Choroid plexus epithelial cell (primary cell): ENCODE measurements around the gene CPXM1.

Experiments
- DNase-seq: peaks from one replicate; pipeline ENCODE4 v3.0.0-alpha.2; 2010; ENCODE audit warnings: low read depth
- H3K4me3 ChIP-seq: 2 replicates; pipeline ENCODE4 v1.5.1; 2011; ENCODE audit warnings: low read depth, mild to moderate bottlenecking, control low read depth, low read length, moderate library complexity
- TF ChIP-seq, protein P1 (sequence below): conservative IDR thresholded peaks from 2 replicates; pipeline ENCODE4 v1.5.1; 2011; ENCODE audit warnings: low read depth, mild to moderate bottlenecking, control low read depth, inconsistent platforms, low read length, moderate library complexity

Gene CPXM1

DNA sequence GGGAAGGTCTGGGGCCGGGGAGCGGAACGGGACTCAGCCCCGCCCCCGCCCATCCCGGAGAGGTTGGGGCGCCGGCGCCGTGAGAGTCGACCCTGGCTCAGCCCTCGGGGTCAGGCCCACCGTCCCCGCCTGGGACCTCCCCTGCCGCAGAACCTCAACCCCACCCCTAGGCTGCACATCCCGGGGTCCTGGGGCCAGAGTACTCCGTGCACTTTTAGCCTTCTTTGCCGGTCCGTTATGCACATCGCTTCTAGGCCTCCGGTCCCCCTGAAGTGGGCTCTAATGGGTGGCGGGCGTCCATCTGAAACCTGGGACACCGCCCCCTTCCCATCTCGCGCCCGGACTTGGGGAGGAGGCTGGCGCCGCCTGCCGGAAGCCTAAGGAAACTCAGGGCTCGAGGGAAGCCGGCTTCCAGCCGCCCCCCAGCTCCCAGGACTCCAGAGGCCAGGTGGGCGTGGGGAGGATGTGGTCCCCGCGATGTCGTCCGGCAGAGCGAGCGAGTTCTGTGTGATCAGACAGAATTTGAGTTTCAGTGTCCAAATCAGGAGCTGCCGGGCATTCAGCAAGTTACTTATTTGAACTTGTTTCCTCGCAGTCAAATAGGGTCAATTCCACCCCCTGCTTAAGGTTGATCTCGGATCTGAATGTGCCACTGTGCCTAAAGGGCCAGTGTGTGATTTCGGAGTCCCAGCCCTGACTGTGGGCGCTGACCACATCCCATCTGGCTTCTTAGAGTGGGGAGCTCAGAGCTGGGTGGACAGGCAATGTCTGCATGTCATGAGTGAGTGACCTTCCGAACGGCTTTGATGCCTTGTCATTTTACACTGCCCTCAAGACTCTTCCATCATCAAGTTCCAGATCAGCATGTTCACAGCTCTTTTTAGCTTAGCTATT, 47.6 kb downstream of the CPXM1 start:
- peak; percentile 53 for DNase-seq
- peak overlapping the region; percentile 45 for H3K4me3 ChIP-seq
- TF ChIP-seq, protein P1, sequence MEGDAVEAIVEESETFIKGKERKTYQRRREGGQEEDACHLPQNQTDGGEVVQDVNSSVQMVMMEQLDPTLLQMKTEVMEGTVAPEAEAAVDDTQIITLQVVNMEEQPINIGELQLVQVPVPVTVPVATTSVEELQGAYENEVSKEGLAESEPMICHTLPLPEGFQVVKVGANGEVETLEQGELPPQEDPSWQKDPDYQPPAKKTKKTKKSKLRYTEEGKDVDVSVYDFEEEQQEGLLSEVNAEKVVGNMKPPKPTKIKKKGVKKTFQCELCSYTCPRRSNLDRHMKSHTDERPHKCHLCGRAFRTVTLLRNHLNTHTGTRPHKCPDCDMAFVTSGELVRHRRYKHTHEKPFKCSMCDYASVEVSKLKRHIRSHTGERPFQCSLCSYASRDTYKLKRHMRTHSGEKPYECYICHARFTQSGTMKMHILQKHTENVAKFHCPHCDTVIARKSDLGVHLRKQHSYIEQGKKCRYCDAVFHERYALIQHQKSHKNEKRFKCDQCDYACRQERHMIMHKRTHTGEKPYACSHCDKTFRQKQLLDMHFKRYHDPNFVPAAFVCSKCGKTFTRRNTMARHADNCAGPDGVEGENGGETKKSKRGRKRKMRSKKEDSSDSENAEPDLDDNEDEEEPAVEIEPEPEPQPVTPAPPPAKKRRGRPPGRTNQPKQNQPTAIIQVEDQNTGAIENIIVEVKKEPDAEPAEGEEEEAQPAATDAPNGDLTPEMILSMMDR, result peak; percentile 80

DNA sequence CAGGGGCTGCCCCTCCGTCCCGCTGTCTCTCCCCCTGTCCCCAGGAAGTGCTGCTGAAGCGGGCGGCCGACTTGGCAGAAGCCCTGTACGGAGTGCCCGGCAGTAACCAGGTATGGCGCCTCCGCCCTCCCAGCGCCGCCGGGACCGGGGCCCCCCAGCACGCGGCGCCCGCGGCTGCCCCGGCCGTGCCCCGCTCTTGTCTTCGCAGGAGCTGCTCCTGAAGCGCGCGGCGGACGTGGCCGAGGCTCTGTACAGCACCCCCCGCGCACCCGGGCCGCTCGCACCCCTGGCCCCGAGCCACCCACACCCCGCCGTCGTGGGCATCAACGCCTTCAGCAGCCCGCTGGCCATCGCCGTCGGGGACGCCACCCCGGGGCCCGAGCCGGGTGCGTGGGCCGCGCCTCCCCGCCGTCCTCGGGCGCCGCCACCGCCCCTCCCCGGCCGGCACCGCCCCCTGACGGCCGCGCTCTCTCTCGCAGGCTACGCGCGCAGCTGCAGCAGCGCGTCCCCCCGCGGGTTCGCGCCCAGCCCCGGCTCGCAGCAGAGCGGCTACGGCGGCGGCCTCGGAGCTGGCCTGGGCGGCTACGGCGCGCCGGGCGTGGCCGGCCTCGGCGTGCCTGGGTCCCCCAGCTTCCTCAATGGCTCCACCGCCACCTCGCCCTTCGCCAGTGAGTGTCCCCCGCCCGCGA, 48.4 kb downstream of the CPXM1 start:
- peak overlapping the region; percentile 45 for H3K4me3 ChIP-seq
- no peak for DNase-seq
- TF ChIP-seq, protein P1, result no peak

DNA sequence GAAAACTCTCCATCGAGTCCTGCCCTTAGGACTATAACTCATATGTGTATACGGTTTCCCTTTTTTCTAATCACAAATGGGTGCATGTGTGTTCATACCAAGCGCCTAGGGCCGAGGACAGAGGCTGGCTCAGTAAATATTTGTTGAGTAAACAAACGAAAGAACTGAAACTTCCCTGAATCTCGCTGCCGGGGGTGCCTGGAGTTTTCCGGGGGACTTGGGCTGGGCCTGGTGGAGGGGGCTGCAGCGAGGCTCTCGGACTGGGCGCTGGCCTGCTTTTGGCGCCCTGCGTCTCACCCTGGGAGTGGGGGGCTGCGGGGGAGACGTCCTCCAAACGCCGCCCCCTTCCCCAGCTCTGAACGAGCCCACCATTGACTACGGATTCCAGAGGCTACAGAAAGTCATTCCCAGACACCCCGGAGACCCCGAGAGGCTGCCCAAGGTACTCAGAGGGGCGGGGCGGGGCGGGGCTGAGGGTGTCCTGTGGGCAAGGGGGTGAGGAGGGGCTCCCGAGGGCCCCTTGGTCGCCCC, 49.0 kb downstream of the CPXM1 start:
- DNase-seq, result no peak
- TF ChIP-seq, protein P1, result no peak
- H3K4me3 ChIP-seq, result peak overlapping the region; percentile 14

DNA sequence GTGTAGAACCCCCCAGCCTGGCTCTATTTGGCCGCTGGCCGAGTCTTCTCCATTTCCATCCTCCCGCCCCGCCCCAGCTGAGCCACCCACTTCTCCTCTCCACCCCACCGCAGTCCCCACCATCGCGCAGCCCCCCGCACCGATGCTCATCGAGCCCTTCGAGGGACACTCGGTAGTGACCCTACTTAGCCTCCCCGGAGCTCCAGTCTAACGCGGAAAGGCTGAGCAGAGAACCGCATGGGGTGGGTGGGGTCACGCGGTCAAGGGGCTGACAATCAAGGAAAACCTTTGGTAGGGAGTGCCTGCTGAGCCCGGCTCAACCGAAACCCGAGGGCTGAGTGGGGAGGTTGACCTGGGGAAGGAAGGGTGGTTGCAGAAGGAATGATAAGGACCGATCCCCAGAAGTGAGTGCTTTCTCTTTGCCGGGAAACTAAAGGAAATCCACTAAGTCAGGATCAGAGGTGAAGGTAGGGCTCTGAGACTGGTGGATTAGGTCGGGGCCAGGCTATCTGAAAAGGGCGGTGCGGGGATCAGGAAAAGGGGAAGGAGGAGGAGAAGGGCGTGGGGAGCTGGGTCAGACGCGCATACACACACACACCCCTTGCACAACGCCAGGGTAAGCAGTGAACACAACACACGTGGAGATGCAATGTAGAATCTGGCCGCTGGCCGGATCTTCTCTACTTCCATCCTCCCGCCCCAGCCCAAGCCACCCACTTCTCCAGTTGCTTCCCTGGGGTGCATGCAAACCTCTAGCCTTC, 49.8 kb downstream of the CPXM1 start:
- TF ChIP-seq, protein P1, result no peak
- peak; percentile 65 for DNase-seq
- no peak overlapping the region for H3K4me3 ChIP-seq

DNA sequence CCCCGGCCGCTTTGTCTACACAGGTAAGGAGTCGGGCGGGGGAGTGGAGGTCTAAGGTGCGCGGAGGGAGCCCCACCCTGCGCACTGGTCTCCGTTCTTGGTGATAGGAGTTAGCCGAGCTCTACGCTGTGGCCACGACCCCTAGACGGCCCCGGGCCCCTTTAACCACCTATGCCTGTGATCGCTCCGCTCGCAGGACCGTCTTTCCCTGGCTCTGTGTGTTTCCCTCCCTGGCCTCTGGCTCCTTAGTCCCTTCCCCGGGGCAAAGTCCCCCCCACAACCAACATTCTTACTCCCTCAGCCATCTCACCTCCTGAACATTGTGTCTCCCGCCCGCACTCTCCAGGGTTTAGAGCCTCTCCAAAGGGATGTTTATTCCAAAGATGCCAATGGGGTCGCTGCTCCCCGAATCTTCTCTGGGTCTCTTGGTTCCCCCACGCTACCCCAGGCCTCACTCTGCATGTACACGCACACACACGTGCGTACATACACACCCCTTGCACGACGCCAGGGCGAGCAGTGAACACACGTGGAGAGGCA, 50.4 kb downstream of the CPXM1 start:
- DNase-seq, result no peak
- TF ChIP-seq, protein P1, result no peak
- H3K4me3 ChIP-seq, result no peak overlapping the region

DNA sequence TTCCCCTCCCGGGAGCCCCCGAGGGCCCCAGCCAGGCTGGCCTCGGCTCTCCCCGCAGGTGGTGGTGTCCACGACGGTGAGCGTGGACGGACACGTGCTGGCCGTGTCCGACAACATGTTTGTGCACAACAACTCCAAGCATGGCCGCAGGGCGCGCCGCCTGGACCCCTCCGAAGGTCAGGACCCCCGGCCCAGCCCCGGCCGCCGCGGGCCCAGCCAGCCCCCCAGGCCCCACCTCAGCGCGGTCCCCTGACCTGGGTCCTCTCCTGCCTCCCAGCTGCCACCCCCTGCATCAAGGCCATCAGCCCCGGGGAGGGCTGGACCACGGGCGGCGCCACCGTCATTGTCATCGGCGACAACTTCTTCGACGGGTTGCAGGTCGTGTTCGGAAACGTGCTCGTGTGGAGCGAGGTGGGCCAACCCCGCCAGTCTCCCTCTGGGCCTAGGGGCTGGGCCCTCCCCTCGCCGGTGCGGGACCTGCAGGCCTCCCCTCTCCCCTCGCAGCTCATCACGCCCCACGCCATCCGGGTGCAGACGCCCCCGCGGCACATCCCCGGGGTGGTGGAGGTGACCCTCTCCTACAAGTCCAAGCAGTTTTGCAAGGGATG, 51.0 kb downstream of the CPXM1 start:
- DNase-seq, result no peak
- no peak overlapping the region for H3K4me3 ChIP-seq
- TF ChIP-seq, protein P1, result no peak
